Neural progenitor cell (in vitro differentiated cells): ENCODE data around the gene TOMM70.

Experiments
- CTCF ChIP-seq: fragments of 200-600 bp; sonication (generic); IDR thresholded peaks from 2 replicates; pipeline ENCODE4 v1.5.1; 2017; ENCODE audit warnings: antibody characterized with exemption, mild to moderate bottlenecking
- EZH2phosphoT487 ChIP-seq: fragments of 200-600 bp; sonication (generic); IDR thresholded peaks from 2 replicates; pipeline ENCODE4 v1.6.1; 2017; ENCODE audit warnings: antibody characterized with exemption

- TF ChIP-seq CTCF (no peak), EZH2phosphoT487 (no peak)
These were observed 14.3 kb downstream of the TOMM70 start for GRCh38 chr3:100386437-100387074.
